HG02588 (cell line): ENCODE data around the gene DCUN1D3.
A peak's percentile ranks its signal among the peaks of the same experiment; 100 is the strongest.
"Not testable (repeated sequence)": the region's sequence is repeated elsewhere in the genome, so short reads cannot be mapped to it uniquely, and the experiment has no call there.

Experiments
- ATAC-seq: cut with Tn5 transposase; IDR thresholded peaks from one replicate; pipeline ENCODE4 v1.9.1; 2021; ENCODE audit warnings: mild to moderate bottlenecking, moderate library complexity; ENCODE audit not compliant: unreplicated experiment

DCUN1D3 gene

DNA sequence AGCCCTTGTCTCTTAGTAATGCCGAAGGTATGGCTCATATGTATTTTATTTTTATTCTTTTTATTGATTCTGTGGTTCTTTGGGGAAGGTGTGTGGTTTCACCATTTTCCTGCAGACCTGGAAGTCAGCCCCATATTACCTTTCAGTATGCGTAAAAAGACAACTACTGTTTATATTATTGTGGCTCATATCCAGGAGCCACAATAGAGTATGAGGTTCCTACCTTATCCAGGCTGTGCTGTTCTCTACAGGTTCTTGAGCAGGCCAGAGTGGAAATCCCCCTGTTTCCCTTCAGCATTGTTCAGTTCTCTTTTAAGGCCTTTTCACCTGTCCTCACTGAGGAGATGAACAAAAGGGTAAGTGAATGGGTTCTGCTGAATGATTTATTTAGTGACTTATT lies 60.7 kb downstream of the DCUN1D3 start:
- ATAC-seq = no peak

DNA sequence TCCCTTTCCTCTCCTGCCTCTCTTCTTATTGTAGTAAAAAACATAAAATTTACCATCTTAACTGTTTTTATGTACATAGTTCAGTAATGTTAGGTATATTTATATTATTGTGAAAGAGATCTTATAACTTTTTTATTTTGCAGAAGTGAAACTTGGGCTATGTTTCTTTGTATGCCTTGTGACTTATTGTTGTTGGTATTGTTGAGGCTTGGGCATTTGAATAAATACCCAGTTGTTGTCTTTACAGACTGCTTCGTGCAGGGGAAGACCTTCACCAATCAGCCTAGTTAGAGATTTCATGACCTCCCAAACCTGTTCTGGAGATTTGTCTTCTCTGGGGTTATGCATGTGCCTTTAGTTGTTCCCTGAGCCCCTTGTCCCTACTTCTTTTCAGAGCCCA lies 61.9 kb downstream of the DCUN1D3 start:
- no peak for ATAC-seq

DNA sequence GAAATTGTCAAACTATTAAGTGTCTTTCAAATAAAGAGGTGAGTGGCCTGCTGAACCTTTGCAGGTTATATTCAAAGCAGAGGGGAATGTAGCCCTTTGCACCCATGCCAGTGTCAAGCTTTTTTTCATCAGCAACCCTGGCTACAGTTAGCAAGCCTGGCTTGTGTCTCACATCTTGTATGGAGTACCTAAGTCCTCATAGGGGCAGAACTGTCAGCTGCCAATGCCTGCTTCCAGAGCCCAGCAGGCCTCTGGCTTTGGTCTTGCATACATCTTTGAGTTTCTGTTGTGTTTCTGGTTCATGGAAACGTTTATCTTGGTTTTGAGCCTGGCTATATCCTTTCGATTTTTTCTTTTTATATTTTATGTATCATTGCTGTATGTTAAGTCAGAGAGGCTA lies 67.1 kb downstream of the DCUN1D3 start:
- ATAC-seq = no peak

DNA sequence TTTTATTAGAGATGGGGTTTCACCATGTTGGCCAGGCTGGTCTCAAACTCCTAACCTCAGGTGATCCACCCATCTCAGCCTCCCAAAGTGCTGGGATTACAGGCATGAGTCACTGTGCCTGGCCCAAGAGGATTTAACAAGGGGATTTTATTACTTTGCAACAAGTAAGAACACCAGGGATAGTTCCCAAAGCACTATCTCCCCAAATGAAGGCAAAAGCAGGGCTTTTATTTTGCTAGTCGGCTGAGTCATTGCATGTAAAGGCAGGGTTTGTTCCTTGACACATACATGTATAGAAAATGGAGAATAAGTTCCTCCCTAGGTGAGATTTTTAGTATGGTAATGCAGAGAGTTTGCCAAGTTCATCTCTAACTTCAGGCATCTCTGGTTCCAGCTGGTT lies 69.8 kb downstream of the DCUN1D3 start:
- ATAC-seq = no peak

DNA sequence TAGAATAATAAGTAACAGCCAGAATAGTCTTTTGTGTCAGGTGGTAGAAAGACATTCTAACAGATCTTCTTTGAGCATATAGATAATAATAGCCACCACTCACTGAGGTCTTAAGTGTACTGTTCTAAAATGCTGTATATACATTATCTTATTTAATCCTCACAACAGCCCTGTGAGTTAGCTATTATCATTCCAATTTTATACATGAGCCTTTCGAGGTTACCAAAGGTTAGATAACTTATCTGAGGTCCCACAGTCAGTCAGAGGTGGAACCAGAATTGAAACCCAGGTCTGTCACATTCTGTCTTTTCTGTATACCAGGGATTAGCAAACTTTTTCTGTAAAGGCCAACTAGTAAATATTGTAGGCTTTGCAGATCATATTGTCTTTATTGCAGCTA lies 70.6 kb downstream of the DCUN1D3 start:
- ATAC-seq = no peak

DNA sequence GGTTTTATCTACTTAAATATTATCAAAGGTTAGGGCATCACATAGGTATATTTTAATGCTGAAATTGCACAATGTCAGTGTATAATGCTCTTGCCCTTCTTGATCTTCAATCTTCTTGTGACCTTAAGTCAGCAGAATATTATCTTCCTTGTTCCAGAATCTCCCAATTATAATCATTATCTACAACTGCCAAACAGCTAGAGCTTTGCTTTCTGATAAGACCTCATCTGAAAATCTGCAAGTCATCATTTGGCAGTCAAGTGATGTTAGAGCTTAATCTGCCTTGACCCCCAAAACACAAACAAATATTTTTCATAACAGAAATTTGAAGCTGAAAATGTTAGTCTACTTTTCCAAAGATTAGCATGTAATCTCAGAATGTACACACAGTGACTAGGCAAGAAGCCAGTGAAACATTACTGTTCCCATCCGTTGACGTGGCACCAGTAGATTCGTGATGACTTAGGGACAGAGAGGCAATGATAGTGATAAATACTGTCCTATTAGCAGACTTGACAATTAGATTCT lies 74.1 kb downstream of the DCUN1D3 start:
- no peak for ATAC-seq

DNA sequence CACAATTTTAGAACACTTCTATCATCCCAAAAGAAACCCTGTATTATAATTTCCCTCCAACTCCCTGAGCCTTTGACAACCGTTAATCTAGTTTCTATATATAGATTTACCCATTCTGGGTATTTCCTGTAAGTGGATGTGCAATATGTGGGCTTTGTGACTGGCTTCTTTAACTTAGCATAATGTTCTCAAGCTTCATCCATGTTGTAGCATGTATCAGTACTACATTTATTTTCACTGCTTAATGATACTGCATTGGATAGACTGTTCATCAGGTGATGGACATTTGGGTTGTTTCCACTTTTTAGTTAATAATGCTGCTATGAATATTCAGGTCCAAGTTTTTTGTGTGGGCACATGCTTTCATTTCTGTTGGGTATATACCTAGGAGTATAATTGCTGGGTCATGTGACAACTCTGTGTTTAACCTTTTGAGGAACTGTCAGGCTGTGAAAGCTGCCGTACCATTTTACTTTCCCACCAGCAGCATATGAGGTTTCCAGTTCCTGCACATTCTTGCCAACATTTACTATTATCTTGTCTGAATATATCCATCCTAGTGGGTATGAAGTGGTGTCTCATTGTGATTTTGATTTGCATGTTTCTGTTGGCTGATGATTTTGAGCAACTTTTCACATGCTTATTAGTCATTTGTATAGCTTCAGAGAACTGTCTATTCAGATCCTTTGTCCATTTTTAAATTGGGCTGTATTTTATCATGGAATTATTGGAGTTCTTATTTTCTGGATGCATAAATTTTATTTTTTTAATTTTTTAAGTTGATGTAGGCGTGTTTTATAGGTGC lies 77.4 kb downstream of the DCUN1D3 start:
- no peak for ATAC-seq

DNA sequence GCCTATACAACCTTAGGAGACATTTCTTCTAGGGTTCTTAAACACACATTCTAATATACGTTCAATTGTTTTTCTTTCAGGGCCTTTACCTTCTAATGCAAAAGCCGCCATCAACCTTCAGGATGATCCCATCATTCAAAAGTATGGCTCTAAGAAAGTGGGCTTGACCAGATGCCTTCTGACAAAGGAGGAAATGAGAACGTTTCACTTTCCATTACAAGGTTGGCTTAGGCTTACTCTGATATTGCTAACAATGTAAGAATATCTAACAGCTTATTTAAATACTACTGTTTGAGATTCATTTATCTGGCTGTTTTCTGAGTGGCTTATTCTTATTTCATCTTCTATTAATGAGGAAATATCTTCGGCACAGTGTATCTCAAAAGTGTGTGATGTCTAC lies 78.5 kb downstream of the DCUN1D3 start:
- no peak for ATAC-seq

DNA sequence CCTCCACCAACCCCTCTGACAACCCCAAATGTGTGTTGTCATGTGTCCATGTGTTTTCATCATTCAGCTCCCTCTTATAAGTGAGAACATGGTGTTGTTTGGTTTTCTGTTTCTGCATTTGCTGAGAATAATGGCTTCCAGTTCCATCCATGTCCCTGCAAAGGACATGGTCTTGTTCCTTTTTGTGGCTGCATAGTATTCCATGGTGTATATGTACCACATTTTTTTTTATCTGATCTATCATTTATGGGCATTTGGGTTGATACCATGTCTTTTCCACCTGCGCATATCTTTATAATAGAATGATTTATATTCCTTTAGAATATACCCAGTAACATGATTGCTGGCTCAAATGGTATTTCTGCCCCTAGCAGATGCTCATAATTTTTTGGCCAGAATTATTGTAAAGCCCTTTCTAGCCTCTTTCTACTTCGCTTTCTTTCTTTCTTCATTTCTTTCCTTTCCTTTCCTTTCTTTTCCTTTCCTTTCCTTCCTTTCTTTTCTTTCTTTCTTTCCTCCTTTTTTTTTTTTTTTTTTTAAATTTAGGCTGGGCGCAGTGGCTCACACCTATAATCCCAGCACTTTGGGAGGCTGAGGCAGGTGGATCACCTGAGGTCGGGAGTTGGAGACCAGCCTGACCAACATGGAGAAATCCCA lies 81.1 kb downstream of the DCUN1D3 start:
- ATAC-seq = no peak

DNA sequence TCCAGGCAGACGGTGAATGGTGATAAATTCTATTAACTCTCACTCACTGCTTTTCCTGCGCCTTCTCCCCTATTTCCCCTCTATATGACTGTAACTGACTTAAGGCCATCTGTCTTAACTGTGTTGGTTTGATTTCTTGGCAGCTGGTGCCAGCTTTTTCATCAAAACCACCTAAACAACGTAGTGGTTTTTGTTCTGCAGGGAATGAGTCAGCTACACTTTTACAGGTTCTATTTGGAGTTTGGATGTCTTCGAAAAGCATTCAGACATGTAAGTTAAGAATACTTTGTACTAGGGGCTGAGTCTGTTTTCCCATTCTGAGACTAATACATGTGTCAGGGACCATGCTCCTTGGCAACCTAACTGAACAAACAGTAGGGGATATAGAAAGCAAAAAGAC lies 85.4 kb downstream of the DCUN1D3 start:
- ATAC-seq = no peak

DNA sequence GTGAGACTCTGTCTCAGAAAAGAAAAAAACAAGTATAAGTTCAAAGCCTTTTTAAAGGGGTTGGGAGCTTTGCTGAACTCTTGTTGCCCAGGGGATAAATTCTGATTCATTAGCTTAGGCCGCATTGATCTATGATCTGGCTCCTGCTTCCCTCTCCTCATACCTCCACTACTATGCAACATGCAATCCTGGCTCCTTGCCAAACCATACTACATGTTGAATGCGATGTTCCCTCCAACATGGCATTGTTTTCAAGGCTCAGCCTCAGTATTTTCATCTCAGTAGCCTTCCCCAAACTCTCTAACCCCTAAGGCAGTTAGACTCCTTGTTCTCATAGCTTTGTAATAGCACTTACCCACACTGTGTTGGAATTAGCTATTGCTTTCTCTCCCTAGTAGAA lies 87.6 kb downstream of the DCUN1D3 start:
- no peak for ATAC-seq

DNA sequence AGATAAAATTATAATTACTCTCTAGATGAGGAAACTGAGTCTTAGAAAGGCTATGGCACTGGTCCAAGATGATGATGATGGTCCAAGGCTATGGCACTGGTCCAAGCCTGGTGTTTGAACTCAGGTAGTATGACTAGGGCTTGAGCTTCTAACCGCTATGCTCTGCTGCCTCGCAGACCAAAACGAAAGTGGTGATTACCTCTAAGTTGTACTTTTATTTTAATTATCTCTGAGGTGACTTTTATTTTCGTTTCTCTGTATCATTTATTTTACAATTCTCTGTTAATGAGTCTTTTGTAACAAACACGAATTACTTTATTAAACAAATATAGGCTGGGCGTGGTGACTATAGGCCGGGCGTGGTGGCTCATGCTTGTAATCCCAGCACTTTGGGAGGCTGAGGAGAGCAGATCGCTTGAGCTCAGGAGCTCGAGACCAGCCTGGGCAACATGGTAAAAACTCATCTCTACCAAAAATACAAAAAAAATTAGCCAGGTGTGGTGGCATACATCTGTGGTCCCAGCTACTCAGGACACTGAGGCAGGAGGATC lies 88.2 kb downstream of the DCUN1D3 start:
- no peak for ATAC-seq

DNA sequence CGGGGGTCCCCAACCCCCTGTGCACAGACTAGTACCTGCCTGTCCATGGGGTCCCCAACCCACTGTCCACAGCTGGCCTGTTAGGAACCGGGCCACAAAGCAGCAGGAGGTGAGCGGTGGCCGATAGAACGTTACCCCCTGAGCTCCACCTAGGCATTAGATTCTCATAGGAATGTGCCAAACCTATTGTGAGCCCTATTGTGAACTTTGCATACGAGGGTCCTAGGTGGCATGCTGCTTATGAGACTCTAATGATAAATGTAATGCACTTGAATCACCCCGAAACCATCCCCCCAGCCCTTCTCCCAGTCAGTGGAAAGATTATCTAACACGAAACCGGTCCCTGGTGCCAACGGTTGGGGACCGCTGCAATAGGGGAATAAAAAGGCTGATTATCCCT lies 92.3 kb downstream of the DCUN1D3 start:
- no peak for ATAC-seq

DNA sequence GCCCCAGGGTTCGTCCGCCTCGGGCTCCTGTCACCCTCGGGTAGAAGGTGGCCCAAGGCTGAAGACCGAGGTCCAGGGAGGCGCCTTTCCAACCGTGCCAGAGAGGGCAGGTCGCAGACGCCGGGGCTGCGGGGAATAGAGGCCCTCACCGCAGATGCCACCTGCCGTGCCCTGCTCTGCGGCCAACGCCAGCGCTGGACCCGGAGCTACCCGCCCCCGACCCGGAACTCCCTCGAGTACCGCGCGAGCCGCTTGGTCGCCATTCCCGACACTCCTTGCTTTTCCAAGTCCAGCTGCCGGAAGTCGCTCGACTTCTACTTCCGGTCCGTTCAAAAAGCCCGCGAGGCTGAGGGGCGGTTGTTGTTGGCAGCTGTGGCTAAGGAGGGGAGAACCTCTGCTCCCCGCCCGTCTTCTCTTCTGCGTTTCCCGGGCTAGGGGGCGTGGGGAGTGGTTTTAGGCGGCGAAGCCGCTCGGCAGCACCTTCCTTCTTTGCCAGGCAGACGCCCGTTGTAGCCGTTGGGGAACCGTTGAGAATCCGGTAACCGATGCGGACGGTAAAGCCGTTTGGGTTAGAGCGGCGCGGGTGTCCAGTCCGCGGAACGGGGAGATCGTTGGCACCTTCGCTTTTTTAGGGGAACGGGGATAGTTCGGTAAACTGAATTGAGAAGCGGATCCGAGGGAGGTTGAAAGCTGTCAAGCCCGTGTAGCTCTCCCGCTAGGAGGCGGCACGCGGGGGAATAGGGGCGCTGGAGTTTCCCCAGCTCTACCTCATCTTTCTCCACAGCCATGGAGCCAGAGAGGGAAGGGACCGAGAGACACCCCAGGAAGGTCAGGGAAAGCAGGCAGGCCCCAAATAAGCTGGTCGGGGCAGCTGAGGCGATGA lies 93.7 kb downstream of the DCUN1D3 start, which contains the start of the genes ERI2 and REXO5:
ERI2 (minus strand) TSS at position 305 of the 883 bp plus-strand sequence; CDS start at position 263, 42 bp downstream.
REXO5 (plus strand) TSS at position 360 of the 883 bp plus-strand sequence; CDS start at position 787, 427 bp downstream.
- peak; percentile 71 for ATAC-seq

DNA sequence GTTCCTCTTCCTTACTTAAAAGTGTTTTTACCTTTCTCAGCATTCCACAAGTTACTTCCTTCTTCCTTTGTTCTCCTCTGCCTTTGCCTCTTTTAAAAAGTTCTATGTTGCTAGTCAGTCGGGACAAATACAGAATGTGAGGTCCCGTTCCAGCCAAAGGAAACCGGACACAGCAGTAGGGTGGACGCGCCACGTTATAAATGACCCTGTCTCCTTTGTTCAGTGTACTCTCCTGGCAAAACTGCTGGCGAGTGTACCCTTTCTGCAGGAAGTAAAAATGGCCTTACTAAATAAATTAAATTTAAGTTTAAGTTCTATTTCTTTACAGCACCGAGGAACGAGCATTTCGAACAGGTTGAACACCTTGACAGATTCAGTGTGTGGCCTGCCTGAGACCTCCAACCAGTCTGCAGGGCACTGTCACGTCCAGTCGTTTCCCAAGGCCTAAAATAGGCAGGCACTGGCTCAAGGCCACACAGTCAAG lies 94.4 kb downstream of the DCUN1D3 start:
- not testable (repeated sequence) for ATAC-seq
